ENCODE results near the gene ARID4B.
"Not testable (repeated sequence)": the region's sequence is repeated elsewhere in the genome, so short reads cannot be mapped to it uniquely, and the experiment has no call there.

- TF ChIP-seq CTCF (IDR thresholded peaks at IDR 0.05; ENCODE audit: poor library complexity, severe bottlenecking); POLR2AphosphoS5 (IDR thresholded peaks at IDR 0.05); EP300 (conservative IDR thresholded peaks at IDR 0.05; ENCODE audit: poor library complexity, severe bottlenecking); TAF1 (IDR thresholded peaks at IDR 0.05; ENCODE audit: low read depth); REST (IDR thresholded peaks at IDR 0.05; ENCODE audit: borderline replicate concordance); RAD21 (conservative IDR thresholded peaks at IDR 0.05): not testable (repeated sequence)
These were observed 168.7 kb downstream of the ARID4B start for GRCh38 chr1:235159284-235159683.

Measured in neural cell (in vitro differentiated cells).